Suprapubic skin (tissue), 4 donors: Measurements from ENCODE around the gene NCAN. TPM values are rescaled to one million over a fixed set of nuclear protein-coding genes. Genes with fewer than 3 reads are reported as not detected.
A peak's percentile ranks its signal among the peaks of the same experiment; 100 is the strongest.

ENCODE experiments used
- DNase-seq, 2 donors: peaks; one replicate each; pipeline ENCODE4 v3.0.0-alpha.2; 2019; ENCODE audit warnings: low spot score in 2 of 2
- H3K27ac ChIP-seq: fragments of 200-600 bp; sonication (generic); one replicate; pipeline ENCODE4 v1.5.1; 2019
- H3K27me3 ChIP-seq: fragments of 200-600 bp; sonication (generic); one replicate; pipeline ENCODE4 v1.5.1; 2019
- H3K36me3 ChIP-seq: fragments of 200-600 bp; sonication (generic); one replicate; pipeline ENCODE4 v1.5.1; 2019
- H3K4me1 ChIP-seq: fragments of 200-600 bp; sonication (generic); one replicate; pipeline ENCODE4 v1.5.1; 2019
- H3K4me3 ChIP-seq: fragments of 200-600 bp; sonication (generic); one replicate; pipeline ENCODE4 v1.5.1; 2019; ENCODE audit warnings: mild to moderate bottlenecking
- H3K9me3 ChIP-seq: fragments of 200-600 bp; sonication (generic); one replicate; pipeline ENCODE4 v1.5.1; 2019
- CTCF ChIP-seq, 2 donors: fragments of 200-600 bp in 1 of 2; fragments of 450-650 bp in 1 of 2; sonication (generic) in 1 of 2; IDR thresholded peaks; one replicate each; pipeline ENCODE4 v1.5.1; 2016 to 2019; ENCODE audit warnings: antibody characterized with exemption in 2 of 2, mild to moderate bottlenecking in 1 of 2, moderate library complexity in 1 of 2
- EP300 ChIP-seq: sonication (generic); formaldehyde crosslinking; IDR thresholded peaks from one replicate; pipeline ENCODE4 v1.6.1; 2017; ENCODE audit warnings: antibody characterized with exemption
- POLR2A ChIP-seq, 2 donors: fragments of 450-650 bp; IDR thresholded peaks; one replicate each; pipeline ENCODE4 v1.6.1; 2017; ENCODE audit warnings: antibody characterized with exemption in 2 of 2, mild to moderate bottlenecking in 2 of 2, moderate library complexity in 2 of 2
- POLR2AphosphoS5 ChIP-seq, 3 donors: sonication (generic); formaldehyde crosslinking; IDR thresholded peaks; one replicate each; pipeline ENCODE4 v1.6.1; 2017; ENCODE audit warnings: antibody characterized with exemption in 3 of 3
- WGBS: methylation state at CpG from one replicate; pipeline ENCODE4 v1.1.5; 2018; 5-methylcytosine and 5-hydroxymethylcytosine counted together
- total RNA-seq, 4 donors: library from RNA; depleted of rRNA; stranded (reverse); fragments of >200 nt; gene quantifications; one replicate each; pipeline ENCODE4 v1.1.0, GENCODE V29; 2016

The NCAN gene
- total RNA-seq: not detected

- Histone ChIP-seq H3K27ac (no peak within 1 kb of the TSS), H3K4me1 (no peaks in the 10 kb centered on the region), H3K27me3 (peaks cover 68% of the 10 kb centered on the region), H3K9me3 (no peaks in the 10 kb centered on the region), H3K36me3 (no peaks in the 10 kb centered on the region), H3K4me3 (no peak within 1 kb of the TSS)
- WGBS: 9% methylated on average over 40 of the region's 54 CpGs
- DNase-seq: no peak
- no peak for TF ChIP-seq POLR2A (IDR thresholded peaks at IDR 0.05)
- TF ChIP-seq POLR2AphosphoS5 (IDR thresholded peaks at IDR 0.05): no peak
- no peak for TF ChIP-seq CTCF (IDR thresholded peaks at IDR 0.05)
- TF ChIP-seq EP300: no peak
Observed at GRCh38 chr19:19211499-19212420, at the start of gene NCAN. NCAN (plus strand) TSS chr19:19211958; CDS start chr19:19216954, 4,996 bp downstream.

GRCh38 chr19:19162495-19162894, 49.3 kb upstream of the NCAN start:
- H3K27ac ChIP-seq: no peak overlapping the region
- WGBS: 83% methylated on average over 7 of the region's 7 CpGs
- H3K4me1 ChIP-seq: no peaks in the 10 kb centered on the region

GRCh38 chr19:19165396-19165795, 46.4 kb upstream of the NCAN start:
- Histone ChIP-seq H3K9me3 (no peaks in the 10 kb centered on the region), H3K27ac (no peak overlapping the region), H3K27me3 (no peaks in the 10 kb centered on the region), H3K4me3 (no peak overlapping the region), H3K4me1 (peaks cover 7% of the 10 kb centered on the region), H3K36me3 (no peaks in the 10 kb centered on the region)
- 83% methylated on average over 1 of the region's 1 CpG for WGBS
- DNase-seq: no peak
- TF ChIP-seq POLR2AphosphoS5 (IDR thresholded peaks at IDR 0.05) (no peak), CTCF (IDR thresholded peaks at IDR 0.05) (no peak), POLR2A (IDR thresholded peaks at IDR 0.05) (no peak), EP300 (no peak)

More at GRCh38 chr19:19162495-19162894, 49.3 kb upstream of the NCAN start:
- DNase-seq: no peak
- Histone ChIP-seq H3K36me3 (no peaks in the 10 kb centered on the region), H3K9me3 (no peaks in the 10 kb centered on the region), H3K27me3 (no peaks in the 10 kb centered on the region), H3K4me3 (no peak overlapping the region)
- TF ChIP-seq CTCF (IDR thresholded peaks at IDR 0.05) (no peak), EP300 (no peak), POLR2AphosphoS5 (IDR thresholded peaks at IDR 0.05) (no peak), POLR2A (IDR thresholded peaks at IDR 0.05) (no peak)

- Histone ChIP-seq H3K4me3 (no peak overlapping the region), H3K27me3 (no peaks in the 10 kb centered on the region), H3K9me3 (no peaks in the 10 kb centered on the region), H3K27ac (no peak overlapping the region), H3K36me3 (no peaks in the 10 kb centered on the region), H3K4me1 (peaks cover 9% of the 10 kb centered on the region)
- no peak for TF ChIP-seq POLR2AphosphoS5 (IDR thresholded peaks at IDR 0.05)
- TF ChIP-seq CTCF (IDR thresholded peaks at IDR 0.05): no peak
- TF ChIP-seq EP300: no peak
- no peak for TF ChIP-seq POLR2A (IDR thresholded peaks at IDR 0.05)
- DNase-seq: no peak
- WGBS: 90% methylated on average over 3 of the region's 3 CpGs
Observed at GRCh38 chr19:19167612-19168011, 44.1 kb upstream of the NCAN start.

GRCh38 chr19:19169236-19170052, 42.3 kb upstream of the NCAN start:
- DNase-seq: no peak
- no peaks in the 10 kb centered on the region for H3K36me3 ChIP-seq
- no peak overlapping the region for H3K27ac ChIP-seq
- peak overlapping the region; percentile 27 for H3K4me3 ChIP-seq
- H3K9me3 ChIP-seq: no peaks in the 10 kb centered on the region
- TF ChIP-seq CTCF (IDR thresholded peaks at IDR 0.05) (no peak), EP300 (no peak), POLR2A (IDR thresholded peaks at IDR 0.05) (no peak), POLR2AphosphoS5 (IDR thresholded peaks at IDR 0.05) (no peak)
- no peaks in the 10 kb centered on the region for H3K27me3 ChIP-seq
- WGBS: 84% methylated on average over 9 of the region's 9 CpGs
- peaks cover 9% of the 10 kb centered on the region for H3K4me1 ChIP-seq
